ENCODE data around the gene PCBP3. TPM values are rescaled to one million over a fixed set of nuclear protein-coding genes. Genes with fewer than 3 reads are reported as not detected.
A peak's percentile ranks its signal among the peaks of the same experiment; 100 is the strongest.
"Not testable (repeated sequence)": the region's sequence is repeated elsewhere in the genome, so short reads cannot be mapped to it uniquely, and the experiment has no call there.

PCBP3 gene
- total RNA-seq, 2 donors from 2014 or later = 2.1 to 5.3 TPM

GRCh38 chr21:45642122-45642813 is 1.3 kb upstream of the PCBP3 start:
- Histone ChIP-seq H3K9ac (ENCODE audit: low read depth in 2 of 2, low read length in 2 of 2) (peak overlapping the region in 1 of 2 donors; percentile 35), H3K4me1 (peaks cover 16% of the 10 kb centered on the region), H3K27ac (peak overlapping the region; percentile 44), H3K36me3 (no peaks in the 10 kb centered on the region), H3K9me3 (no peaks in the 10 kb centered on the region), H3K4me3 (peak overlapping the region; percentile 35), H3K27me3 (no peaks in the 10 kb centered on the region)
- TF ChIP-seq CTCF (IDR thresholded peaks at IDR 0.05) = no peak
- peak; percentile 27 for DNase-seq
- intact Hi-C loops (cut with DNase I) = no loop called here

DNA sequence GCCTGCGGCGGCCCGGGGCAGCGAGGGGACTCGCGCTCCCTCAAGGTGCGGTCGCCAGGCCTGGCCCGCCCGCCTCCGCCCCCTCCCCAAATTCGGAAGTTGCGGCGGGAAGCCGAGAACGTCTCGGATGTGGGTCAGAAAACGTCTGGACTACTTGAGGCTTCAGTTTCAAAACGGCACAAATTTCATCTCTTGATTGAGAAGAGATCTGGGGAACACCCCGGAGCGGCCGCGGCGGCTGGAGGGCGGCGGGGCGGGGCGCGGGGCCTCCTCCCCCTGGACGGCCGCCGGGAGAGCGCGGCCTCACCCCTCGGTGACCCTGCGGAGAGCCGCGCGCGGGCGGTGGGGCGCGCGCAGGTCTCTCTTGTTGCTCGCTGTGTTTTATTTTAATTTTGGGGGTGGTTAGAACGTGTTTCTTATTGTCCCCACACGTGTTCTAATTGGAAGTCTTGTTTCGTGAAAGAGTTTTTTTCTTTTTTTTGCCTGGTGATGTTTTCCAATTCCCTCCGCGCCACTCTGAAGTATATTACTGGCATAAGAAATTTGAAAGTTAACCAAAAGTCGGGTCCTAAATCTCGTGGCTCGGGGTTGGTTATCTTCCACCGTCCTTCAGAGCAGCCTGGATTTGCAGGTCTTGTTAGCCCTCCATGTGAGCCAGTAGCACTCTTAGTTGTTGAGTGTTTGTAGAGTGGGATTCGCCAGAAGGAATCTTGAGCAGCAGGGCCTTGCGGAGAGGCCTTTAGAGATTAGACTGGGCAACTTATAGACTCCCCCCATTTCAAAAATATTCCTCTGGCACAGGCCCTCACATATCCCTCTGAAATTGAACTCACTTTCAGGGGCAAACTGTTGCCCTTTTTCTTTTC is 749 bp downstream of the PCBP3 start:
- Histone ChIP-seq H3K4me3 (peak overlapping the region; percentile 28), H3K27me3 (no peaks in the 10 kb centered on the region), H3K36me3 (no peaks in the 10 kb centered on the region), H3K4me1 (peaks cover 16% of the 10 kb centered on the region), H3K9me3 (no peaks in the 10 kb centered on the region), H3K27ac (no peak overlapping the region), H3K9ac (ENCODE audit: low read depth in 2 of 2, low read length in 2 of 2) (peak overlapping the region in 1 of 2 donors; percentile 39)
- DNase-seq = no peak
- no peak for TF ChIP-seq CTCF (IDR thresholded peaks at IDR 0.05)
- intact Hi-C loops (cut with DNase I) = no loop called here

DNA sequence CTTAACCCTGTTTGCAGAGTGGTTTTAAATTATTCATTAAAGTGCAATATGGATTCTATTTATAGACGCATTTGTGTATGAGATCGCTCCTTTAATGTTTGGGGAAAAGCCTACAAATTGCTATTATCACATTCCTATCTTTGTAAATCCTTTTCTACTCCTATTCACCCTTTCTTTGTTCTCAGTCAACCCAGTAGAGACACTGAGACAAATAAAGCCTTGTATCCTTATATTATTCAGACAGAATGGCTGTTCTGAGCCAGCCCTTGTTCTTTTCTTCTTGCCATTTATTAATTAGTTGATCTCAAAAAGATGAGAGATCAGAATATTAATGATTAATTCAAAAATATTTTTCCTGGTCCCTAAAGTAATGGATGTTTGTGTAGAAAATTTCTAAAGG is 8.4 kb downstream of the PCBP3 start:
- Histone ChIP-seq H3K4me3 (no peak overlapping the region), H3K9ac (ENCODE audit: low read depth in 2 of 2, low read length in 2 of 2) (no peak overlapping the region), H3K27me3 (no peaks in the 10 kb centered on the region), H3K36me3 (no peaks in the 10 kb centered on the region), H3K9me3 (no peaks in the 10 kb centered on the region), H3K4me1 (no peaks in the 10 kb centered on the region), H3K27ac (no peak overlapping the region)
- no peak for TF ChIP-seq CTCF (IDR thresholded peaks at IDR 0.05)
- DNase-seq = no peak
- intact Hi-C loops (cut with DNase I) = no loop called here

GRCh38 chr21:45655124-45655523 is 11.6 kb downstream of the PCBP3 start:
- Histone ChIP-seq H3K4me3 (no peak overlapping the region), H3K27me3 (no peaks in the 10 kb centered on the region), H3K36me3 (no peaks in the 10 kb centered on the region), H3K9me3 (no peaks in the 10 kb centered on the region), H3K27ac (no peak overlapping the region), H3K9ac (ENCODE audit: low read depth in 2 of 2, low read length in 2 of 2) (no peak overlapping the region), H3K4me1 (no peaks in the 10 kb centered on the region)
- intact Hi-C loops (cut with DNase I) = no loop called here
- no peak for TF ChIP-seq CTCF (IDR thresholded peaks at IDR 0.05)
- DNase-seq = no peak

- DNase-seq; intact Hi-C loops (cut with DNase I); H3K27me3 ChIP-seq; H3K9me3 ChIP-seq; H3K4me3 ChIP-seq; H3K4me1 ChIP-seq; H3K27ac ChIP-seq; H3K36me3 ChIP-seq; H3K9ac ChIP-seq (ENCODE audit: low read depth in 2 of 2, low read length in 2 of 2): not testable (repeated sequence)
Observed at GRCh38 chr21:45656114-45656513, 12.6 kb downstream of the PCBP3 start.

- intact Hi-C loops (cut with DNase I); H3K27me3 ChIP-seq; H3K4me1 ChIP-seq; H3K4me3 ChIP-seq; H3K36me3 ChIP-seq; H3K9ac ChIP-seq (ENCODE audit: low read depth in 2 of 2, low read length in 2 of 2); DNase-seq; H3K9me3 ChIP-seq; H3K27ac ChIP-seq: not testable (repeated sequence)
Observed at GRCh38 chr21:45661913-45662622, 18.5 kb downstream of the PCBP3 start.

DNA sequence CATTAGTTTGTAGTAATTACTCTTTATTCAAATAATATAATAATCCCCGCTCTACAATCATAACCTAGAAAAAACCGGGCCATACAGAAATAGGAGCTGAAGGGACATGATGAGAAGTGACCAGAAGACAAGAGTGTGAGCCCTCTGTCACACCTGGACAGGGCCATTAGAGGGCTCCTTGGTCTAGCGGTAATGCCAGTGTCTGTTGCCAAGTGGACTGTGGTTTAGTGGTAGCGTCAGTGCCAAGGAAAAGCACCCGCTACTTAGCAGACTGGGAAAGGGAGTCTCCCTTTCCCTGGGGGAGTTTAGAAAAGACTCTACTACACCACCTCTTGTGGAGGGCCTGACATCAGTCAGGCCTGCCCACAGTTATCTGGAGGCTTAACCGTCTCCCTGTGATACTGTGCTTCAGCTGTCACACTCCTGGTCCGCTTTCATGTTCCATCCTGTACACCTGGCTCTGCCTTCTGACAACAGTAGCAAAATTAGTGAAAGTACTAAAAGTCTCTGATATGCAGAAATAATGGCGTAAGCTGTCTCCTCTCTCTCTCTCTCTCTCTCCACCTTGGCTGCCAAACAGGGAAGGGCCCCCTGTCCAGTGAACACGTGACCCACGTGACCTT is 19.2 kb downstream of the PCBP3 start:
- H3K4me1 ChIP-seq; H3K9me3 ChIP-seq; DNase-seq; H3K36me3 ChIP-seq; H3K27me3 ChIP-seq; H3K4me3 ChIP-seq; intact Hi-C loops (cut with DNase I); H3K9ac ChIP-seq (ENCODE audit: low read depth in 2 of 2, low read length in 2 of 2); H3K27ac ChIP-seq: not testable (repeated sequence)
